Fibroblast of skin of scalp (primary cell): ENCODE data around the gene EFCAB7. TPM values are rescaled to one million over a fixed set of nuclear protein-coding genes. Genes with fewer than 3 reads are reported as not detected.
A peak's percentile ranks its signal among the peaks of the same experiment; 100 is the strongest.

Experiments
- DNase-seq: peaks from one replicate; pipeline ENCODE4 v3.0.0-alpha.2; 2013
- polyA plus RNA-seq, 2 experiments: library from polyadenylated mRNA; unstranded; fragments of 120-200 nt; gene quantifications; one replicate each; pipeline ENCODE4 v1.2.1, GENCODE V29; 2013; ENCODE audit not compliant: insufficient read length in 2 of 2

The EFCAB7 gene
- polyA plus RNA-seq (2013, experiment 1 of 2; ENCODE audit: insufficient read length) = 3.9 TPM
- polyA plus RNA-seq (2013, experiment 2 of 2; ENCODE audit: insufficient read length) = 3.3 TPM

GRCh38 chr1:63522891-63523728 lies at the start of gene EFCAB7, which contains the start of gene ITGB3BP:
EFCAB7 (plus strand) TSS chr1:63523525; CDS start chr1:63525573, 2,048 bp downstream.
ITGB3BP (minus strand) TSS chr1:63523225; CDS start chr1:63523133, 92 bp downstream.
- DNase-seq = peak; percentile 92

- peak; percentile 30 for DNase-seq
These were observed 47.6 kb upstream of the EFCAB7 start for GRCh38 chr1:63475761-63476160.

- no peak for DNase-seq
These were observed 43.3 kb upstream of the EFCAB7 start for GRCh38 chr1:63480057-63480456.

GRCh38 chr1:63486629-63487028 lies 36.7 kb upstream of the EFCAB7 start:
- DNase-seq = no peak

- peak; percentile 4 for DNase-seq
These were observed 35.8 kb upstream of the EFCAB7 start for GRCh38 chr1:63487336-63488065.

- no peak for DNase-seq
These were observed 25.7 kb upstream of the EFCAB7 start for GRCh38 chr1:63497577-63497976.

GRCh38 chr1:63498106-63498505 lies 25.2 kb upstream of the EFCAB7 start:
- DNase-seq = no peak

GRCh38 chr1:63501256-63501655 lies 22.1 kb upstream of the EFCAB7 start:
- DNase-seq = no peak

- no peak for DNase-seq
These were observed 16.5 kb upstream of the EFCAB7 start for GRCh38 chr1:63506782-63507181.

GRCh38 chr1:63509718-63510117 lies 13.6 kb upstream of the EFCAB7 start:
- no peak for DNase-seq

- DNase-seq = no peak
These were observed 10.7 kb upstream of the EFCAB7 start for GRCh38 chr1:63512584-63512983.

GRCh38 chr1:63516629-63517028 lies 6.7 kb upstream of the EFCAB7 start:
- no peak for DNase-seq

GRCh38 chr1:63523738-63524137 lies 413 bp downstream of the EFCAB7 start:
- peak; percentile 6 for DNase-seq

GRCh38 chr1:63524201-63524600 lies 876 bp downstream of the EFCAB7 start:
- DNase-seq = no peak

GRCh38 chr1:63532727-63533126 lies 9.4 kb downstream of the EFCAB7 start:
- no peak for DNase-seq

- no peak for DNase-seq
These were observed 10.6 kb downstream of the EFCAB7 start for GRCh38 chr1:63533931-63534330.

- no peak for DNase-seq
These were observed 11.1 kb downstream of the EFCAB7 start for GRCh38 chr1:63534406-63534805.

GRCh38 chr1:63537006-63537405 lies 13.7 kb downstream of the EFCAB7 start:
- no peak for DNase-seq

- peak; percentile 1 for DNase-seq
These were observed 14.6 kb downstream of the EFCAB7 start for GRCh38 chr1:63537940-63538339.

GRCh38 chr1:63545780-63546179 lies 22.5 kb downstream of the EFCAB7 start:
- peak; percentile 1 for DNase-seq

- no peak for DNase-seq
These were observed 24.4 kb downstream of the EFCAB7 start for GRCh38 chr1:63547621-63548294.

- no peak for DNase-seq
These were observed 25.0 kb downstream of the EFCAB7 start for GRCh38 chr1:63548303-63548702.

GRCh38 chr1:63548877-63549276 lies 25.6 kb downstream of the EFCAB7 start:
- DNase-seq = no peak
